DOHH2 (cell line): Measurements from ENCODE around the gene PLBD1.
A peak's percentile ranks its signal among the peaks of the same experiment; 100 is the strongest.

Experiments
- H3F3A ChIP-seq: fragments of 200-600 bp; sonication (generic), shearing (Covaris generic); 2 replicates; pipeline ENCODE4 v1.6.0; 2016; ENCODE audit warnings: antibody characterized with exemption, mild to moderate bottlenecking; ENCODE audit not compliant: control insufficient read depth, insufficient read depth
- H3K27ac ChIP-seq: fragments of 200-600 bp; sonication (generic); 2 replicates; pipeline ENCODE4 v1.5.1; 2014; ENCODE audit warnings: low read depth, mild to moderate bottlenecking, low read length, moderate library complexity
- H3K27me3 ChIP-seq: fragments of 200-600 bp; sonication (generic); 2 replicates; pipeline ENCODE4 v1.6.1; 2014; ENCODE audit warnings: mild to moderate bottlenecking, low read length, mixed read lengths; ENCODE audit not compliant: control insufficient read depth
- H3K36me3 ChIP-seq: fragments of 200-600 bp; sonication (generic); 2 replicates; pipeline ENCODE4 v1.6.1; 2014; ENCODE audit warnings: mild to moderate bottlenecking, low read length, moderate library complexity, mixed read lengths; ENCODE audit not compliant: control insufficient read depth
- H3K4me1 ChIP-seq: fragments of 200-600 bp; sonication (generic); 2 replicates; pipeline ENCODE4 v1.6.1; 2014; ENCODE audit warnings: mild to moderate bottlenecking, low read length, mixed read lengths; ENCODE audit not compliant: control insufficient read depth
- H3K4me2 ChIP-seq: fragments of 200-600 bp; sonication (generic); 2 replicates; pipeline ENCODE4 v1.6.0; 2014; ENCODE audit warnings: mild to moderate bottlenecking, low read length, moderate library complexity
- H3K4me3 ChIP-seq: fragments of 200-600 bp; sonication (generic); 2 replicates; pipeline ENCODE4 v1.5.1; 2014; ENCODE audit warnings: mild to moderate bottlenecking, low read length, mixed read lengths
- H3K79me2 ChIP-seq: fragments of 200-600 bp; sonication (generic); 2 replicates; pipeline ENCODE4 v1.6.1; 2014; ENCODE audit warnings: mild to moderate bottlenecking, low read length, mixed read lengths; ENCODE audit not compliant: control insufficient read depth
- H3K9me2 ChIP-seq: fragments of 200-600 bp; sonication (generic); replicated peaks from 2 replicates; pipeline ENCODE4 v1.6.1; 2014; ENCODE audit warnings: mild to moderate bottlenecking, low read length, mixed read lengths; ENCODE audit not compliant: control insufficient read depth
- H3K9me3 ChIP-seq: fragments of 200-600 bp; sonication (generic); 2 replicates; pipeline ENCODE4 v1.6.1; 2014; ENCODE audit warnings: antibody characterized with exemption, low read length, mixed read lengths; ENCODE audit not compliant: control insufficient read depth, insufficient read depth
- H4K20me1 ChIP-seq: fragments of 200-600 bp; sonication (generic); 2 replicates; pipeline ENCODE4 v1.6.0; 2014; ENCODE audit warnings: low read depth, mild to moderate bottlenecking, antibody characterized with exemption, low read length, moderate library complexity; ENCODE audit not compliant: control insufficient read depth, insufficient read depth
- EZH2phosphoT487 ChIP-seq: fragments of 200-600 bp; sonication (generic); IDR thresholded peaks from 2 replicates; pipeline ENCODE4 v1.6.1; 2017; ENCODE audit warnings: borderline replicate concordance, mild to moderate bottlenecking, antibody characterized with exemption, low read length, moderate library complexity, mixed read lengths
- TF ChIP-seq, protein P1 (sequence below): fragments of 200-600 bp; sonication (generic); IDR thresholded peaks from one replicate; pipeline ENCODE4 v1.5.1; 2014; ENCODE audit warnings: antibody characterized with exemption, mild to moderate bottlenecking, low read depth, low read length; ENCODE audit not compliant: poor library complexity, severe bottlenecking

Gene PLBD1

DNA sequence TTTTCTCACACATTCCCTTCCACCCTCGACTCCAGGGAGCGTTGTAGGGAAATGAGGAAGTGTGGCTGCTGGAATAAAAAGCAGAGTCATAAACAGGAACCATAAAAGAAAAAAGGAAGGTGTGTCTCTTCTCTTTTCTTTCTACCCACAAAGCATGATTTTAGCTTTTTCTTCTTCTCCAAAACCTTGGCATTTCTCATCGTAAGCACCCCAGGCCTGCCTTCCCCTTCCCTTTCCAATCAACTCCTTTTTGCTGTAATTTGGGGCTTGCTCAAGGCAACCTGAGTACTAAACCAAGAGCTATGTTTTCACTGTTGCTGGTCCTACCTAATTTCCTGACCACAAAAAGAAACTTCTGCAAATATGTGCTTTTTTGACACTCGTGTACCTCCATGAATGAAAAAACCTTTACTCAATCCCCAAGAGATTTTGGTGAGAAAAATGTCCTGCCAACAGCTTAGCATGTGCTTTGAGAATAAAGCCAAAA lies 9.2 kb downstream of the PLBD1 start:
- no peak for TF ChIP-seq EZH2phosphoT487
- TF ChIP-seq, protein P1, sequence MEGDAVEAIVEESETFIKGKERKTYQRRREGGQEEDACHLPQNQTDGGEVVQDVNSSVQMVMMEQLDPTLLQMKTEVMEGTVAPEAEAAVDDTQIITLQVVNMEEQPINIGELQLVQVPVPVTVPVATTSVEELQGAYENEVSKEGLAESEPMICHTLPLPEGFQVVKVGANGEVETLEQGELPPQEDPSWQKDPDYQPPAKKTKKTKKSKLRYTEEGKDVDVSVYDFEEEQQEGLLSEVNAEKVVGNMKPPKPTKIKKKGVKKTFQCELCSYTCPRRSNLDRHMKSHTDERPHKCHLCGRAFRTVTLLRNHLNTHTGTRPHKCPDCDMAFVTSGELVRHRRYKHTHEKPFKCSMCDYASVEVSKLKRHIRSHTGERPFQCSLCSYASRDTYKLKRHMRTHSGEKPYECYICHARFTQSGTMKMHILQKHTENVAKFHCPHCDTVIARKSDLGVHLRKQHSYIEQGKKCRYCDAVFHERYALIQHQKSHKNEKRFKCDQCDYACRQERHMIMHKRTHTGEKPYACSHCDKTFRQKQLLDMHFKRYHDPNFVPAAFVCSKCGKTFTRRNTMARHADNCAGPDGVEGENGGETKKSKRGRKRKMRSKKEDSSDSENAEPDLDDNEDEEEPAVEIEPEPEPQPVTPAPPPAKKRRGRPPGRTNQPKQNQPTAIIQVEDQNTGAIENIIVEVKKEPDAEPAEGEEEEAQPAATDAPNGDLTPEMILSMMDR, result no peak
- Histone ChIP-seq H3K4me2 (peak overlapping the region; percentile 36), H3K9me3 (no peaks in the 10 kb centered on the region), H3K79me2 (no peaks in the 10 kb centered on the region), H3K9me2 (no peaks in the 10 kb centered on the region), H4K20me1 (no peaks in the 10 kb centered on the region), H3K27me3 (no peaks in the 10 kb centered on the region), H3F3A (no peaks in the 10 kb centered on the region), H3K4me1 (peaks cover 23% of the 10 kb centered on the region), H3K36me3 (no peaks in the 10 kb centered on the region), H3K4me3 (peak overlapping the region; percentile 10; the same call in 1 of the 2 replicates), H3K27ac (no peak overlapping the region; the same call in 1 of the 2 replicates)

DNA sequence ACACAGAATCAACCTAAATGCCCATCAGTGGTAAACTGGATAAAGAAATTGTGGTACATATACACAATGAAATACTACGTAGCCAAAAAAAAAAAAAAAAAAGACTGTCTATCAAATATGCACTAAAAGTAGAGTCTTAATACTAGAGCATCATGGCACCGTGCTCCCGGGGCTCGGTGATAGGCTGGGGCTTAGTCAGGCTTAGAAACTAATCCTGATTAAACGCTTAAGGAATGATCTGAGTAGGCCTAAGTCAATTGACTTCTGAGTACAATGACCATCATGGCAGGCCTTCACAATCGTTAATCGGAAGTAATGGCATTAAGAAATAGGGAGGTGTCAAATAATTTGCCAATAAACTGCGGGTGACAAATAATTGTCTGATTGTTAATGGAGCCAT lies 9.7 kb downstream of the PLBD1 start:
- no peaks in the 10 kb centered on the region for H3K9me3 ChIP-seq
- H3K4me2 ChIP-seq, result peak overlapping the region; percentile 36
- H3F3A ChIP-seq, result no peaks in the 10 kb centered on the region
- peaks cover 23% of the 10 kb centered on the region for H3K4me1 ChIP-seq
- no peaks in the 10 kb centered on the region for H3K27me3 ChIP-seq
- no peaks in the 10 kb centered on the region for H3K36me3 ChIP-seq
- H3K9me2 ChIP-seq, result no peaks in the 10 kb centered on the region
- TF ChIP-seq EZH2phosphoT487, result no peak
- H3K79me2 ChIP-seq, result no peaks in the 10 kb centered on the region
- no peaks in the 10 kb centered on the region for H4K20me1 ChIP-seq
- no peak overlapping the region for H3K4me3 ChIP-seq
- H3K27ac ChIP-seq, result no peak overlapping the region

DNA sequence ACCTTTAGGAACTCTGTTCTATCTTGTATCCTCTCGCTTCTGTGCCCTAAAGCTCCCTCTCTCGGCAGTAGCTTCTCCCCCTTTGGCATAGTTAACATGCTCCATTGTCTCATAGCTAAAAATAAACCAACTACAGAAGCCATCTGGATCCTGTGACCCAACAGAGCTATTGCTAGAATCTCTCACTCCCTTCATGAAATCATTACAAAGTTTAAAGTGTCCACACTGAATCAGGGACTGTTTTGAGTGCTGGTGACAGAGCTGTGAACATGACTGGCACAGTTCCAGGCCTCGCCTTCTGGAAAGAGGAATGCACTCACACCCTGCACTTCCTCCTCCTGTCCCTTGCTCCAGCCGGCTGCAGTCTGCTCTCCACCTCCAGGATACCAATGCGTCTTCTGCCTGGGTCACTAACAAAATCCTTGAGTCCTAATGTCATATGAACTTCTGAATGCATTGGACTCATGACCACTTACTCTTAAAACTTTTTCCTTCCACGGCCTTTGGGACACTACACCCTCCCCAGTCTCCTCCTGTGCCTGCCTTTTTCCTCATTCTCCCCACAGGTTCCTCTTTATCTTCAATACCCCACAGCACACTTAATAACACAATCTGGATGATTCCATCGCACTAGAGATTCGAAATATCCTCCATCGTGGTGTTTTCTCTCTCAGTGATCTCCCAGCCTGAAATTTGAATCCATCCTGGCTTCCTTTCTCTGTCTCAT lies 13.2 kb downstream of the PLBD1 start:
- Histone ChIP-seq H3K4me3 (no peak overlapping the region), H3K4me1 (peaks cover 11% of the 10 kb centered on the region), H3K79me2 (no peaks in the 10 kb centered on the region), H4K20me1 (no peaks in the 10 kb centered on the region), H3K4me2 (no peak overlapping the region), H3K9me2 (no peaks in the 10 kb centered on the region), H3K36me3 (no peaks in the 10 kb centered on the region), H3K27ac (no peak overlapping the region), H3F3A (no peaks in the 10 kb centered on the region), H3K27me3 (no peaks in the 10 kb centered on the region), H3K9me3 (no peaks in the 10 kb centered on the region; the same call in 1 of the 2 replicates)
- no peak for TF ChIP-seq EZH2phosphoT487
- TF ChIP-seq, protein P1, result no peak

DNA sequence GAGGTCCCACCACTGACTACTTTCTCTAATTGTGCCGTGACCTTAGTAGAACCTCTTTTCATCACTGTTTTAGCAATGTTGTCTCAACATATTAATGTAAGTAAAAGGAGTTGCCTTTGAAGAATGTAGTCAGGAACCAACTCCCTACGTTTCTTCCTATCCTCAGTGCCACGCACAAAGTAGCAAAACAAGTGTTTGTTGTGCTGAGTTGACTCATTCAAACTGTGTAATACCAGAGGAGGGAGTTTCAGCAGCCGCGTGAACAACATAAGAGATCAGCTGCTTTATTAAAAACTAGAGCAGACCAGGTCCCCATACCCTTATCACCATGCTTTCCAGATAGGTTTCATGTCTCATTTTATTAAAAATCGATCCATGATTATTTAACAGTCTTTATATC lies 19.1 kb downstream of the PLBD1 start:
- Histone ChIP-seq H4K20me1 (no peaks in the 10 kb centered on the region), H3K27ac (no peak overlapping the region), H3K4me2 (no peak overlapping the region), H3K36me3 (no peaks in the 10 kb centered on the region), H3K9me3 (no peaks in the 10 kb centered on the region; the same call in 1 of the 2 replicates), H3K79me2 (no peaks in the 10 kb centered on the region), H3K27me3 (no peaks in the 10 kb centered on the region), H3K4me3 (no peak overlapping the region), H3K9me2 (no peaks in the 10 kb centered on the region), H3K4me1 (peaks cover 7% of the 10 kb centered on the region), H3F3A (no peaks in the 10 kb centered on the region)
- TF ChIP-seq, protein P1, result no peak
- no peak for TF ChIP-seq EZH2phosphoT487
